ENCODE results near the gene MAP3K3. TPM values are rescaled to one million over a fixed set of nuclear protein-coding genes. Genes with fewer than 3 reads are reported as not detected.

MAP3K3 gene
- total and polyA plus RNA-seq, 12 donors = 21.1 to 79.3 (median 47.1) TPM

- WGBS, 2 donors = 0 to 1% methylated on average over 62 to 131 of the region's 133 CpGs
- peaks cover 0 to 60% (median 8%) of the 10 kb centered on the region in 9 donors for H3K36me3 ChIP-seq
- intact Hi-C loops (cut with DNase I) = loop anchor here in 3 of 10 donors (2.0 to 10.0 kb wide), 5 partner anchors 35 to 275 kb away; partner anchors contain the start of genes MAP3K3 (in 1 of the 3) and STRADA (in 1 of the 3)
- peaks cover 8 to 71% (median 31%) of the 10 kb centered on the region in 9 donors for H3K4me1 ChIP-seq
- TF ChIP-seq CTCF (IDR thresholded peaks at IDR 0.05) = no peak
- H3K27me3 ChIP-seq = no peaks in the 10 kb centered on the region
- no peaks in the 10 kb centered on the region for H3K9me3 ChIP-seq
- ATAC-seq = peak in 3 of 8 donors; percentile 11 to 39 (median 15)
- peak; percentile 53 to 69 for DNase-seq
- H3K27ac ChIP-seq = peak within 1 kb of the TSS; percentile 56 to 95 (median 79)
- peak within 1 kb of the TSS in 9 of 10 donors; percentile 52 to 77 (median 59) for H3K4me3 ChIP-seq
Measured at GRCh38 chr17:63699638-63700527, 77.7 kb downstream of the MAP3K3 start, which contains the start of gene LIMD2. LIMD2 (minus strand) TSS chr17:63700125; CDS start chr17:63699298, 827 bp downstream.

- intact Hi-C loops (cut with DNase I) = loop anchor here in 2 of 10 donors (2.0 to 5.0 kb wide), 2 partner anchors 36 to 42 kb away; partner anchors contain the start of gene STRADA (in 1 of the 2)
- 5% methylated on average over 70 to 88 of the region's 88 CpGs for WGBS, 2 donors
Measured at GRCh38 chr17:63700528-63701455, 78.6 kb downstream of the MAP3K3 start.

GRCh38 chr17:63701456-63701820 is 79.2 kb downstream of the MAP3K3 start:
- TF ChIP-seq CTCF (IDR thresholded peaks at IDR 0.05) = no peak
- Histone ChIP-seq H3K36me3 (peaks cover 0 to 61% (median 12%) of the 10 kb centered on the region in 9 donors), H3K27ac (peak overlapping the region; percentile 22 to 95 (median 79)), H3K27me3 (no peaks in the 10 kb centered on the region), H3K4me1 (peaks cover 8 to 66% (median 31%) of the 10 kb centered on the region in 9 donors), H3K4me3 (peak overlapping the region in 9 of 10 donors; percentile 52 to 77 (median 59)), H3K9me3 (no peaks in the 10 kb centered on the region)
- intact Hi-C loops (cut with DNase I) = loop anchor here in 2 of 10 donors (2.0 to 5.0 kb wide), 2 partner anchors 37 to 41 kb away; partner anchors contain the start of gene STRADA (in 1 of the 2)
- no peak for DNase-seq
- ATAC-seq = no peak
- WGBS, 2 donors = 68 to 70% methylated on average over 10 of the region's 10 CpGs

More at GRCh38 chr17:63700528-63701455, 78.6 kb downstream of the MAP3K3 start:
- ATAC-seq (peak; percentile 42 to 73 (median 59)), DNase-seq (peak; percentile 70 to 75)
- H3K27ac ChIP-seq = peak overlapping the region; percentile 56 to 95 (median 79)
- H3K4me3 ChIP-seq = peak overlapping the region in 9 of 10 donors; percentile 52 to 77 (median 59)
- peaks cover 8 to 66% (median 31%) of the 10 kb centered on the region in 9 donors for H3K4me1 ChIP-seq
- H3K9me3 ChIP-seq = no peaks in the 10 kb centered on the region
- no peaks in the 10 kb centered on the region for H3K27me3 ChIP-seq
- peak in 4 of 9 donors; percentile 14 to 38 (median 31) for TF ChIP-seq CTCF (IDR thresholded peaks at IDR 0.05)
- H3K36me3 ChIP-seq = peaks cover 0 to 61% (median 11%) of the 10 kb centered on the region in 9 donors

All from heart right ventricle (tissue), 16 donors.